ENCODE data around the gene DNASE1L1. TPM values are rescaled to one million over a fixed set of nuclear protein-coding genes. Genes with fewer than 3 reads are reported as not detected.

DNASE1L1 gene
- total and polyA plus RNA-seq, 10 donors = 18.1 to 54.5 (median 36.8) TPM

- TF ChIP-seq POLR2A (IDR thresholded peaks at IDR 0.05) (no peak), POLR2AphosphoS5 (IDR thresholded peaks at IDR 0.05) (peak in 2 of 3 donors; percentile 19 to 40)
- no peak overlapping the region for H3K4me3 ChIP-seq
- WGBS, 5 donors = 91 to 94% (median 93%) methylated on average over 7 to 41 of the region's 41 CpGs
- H3K27me3 ChIP-seq (replicated peaks in 1 of 7) = no peaks in the 10 kb centered on the region
- H3K9me3 ChIP-seq = no peaks in the 10 kb centered on the region
- intact Hi-C loops (cut with DNase I; ENCODE audit: low total_unique reads) = no loop called here
- DNase-seq = no peak
- H3K27ac ChIP-seq = peak overlapping the region in 3 of 8 donors; percentile 8 to 36 (median 18)
- H3K4me1 ChIP-seq = peaks cover 0 to 14% (median 0%) of the 10 kb centered on the region in 6 donors
- peaks cover 0 to 100% (median 84%) of the 10 kb centered on the region in 6 donors for H3K36me3 ChIP-seq
Measured at GRCh38 chrX:154359362-154360154, 49.5 kb downstream of the DNASE1L1 start.

- 77 to 100% (median 83%) methylated on average over 1 to 6 of the region's 6 CpGs for WGBS, 5 donors
- peak overlapping the region in 3 of 8 donors; percentile 8 to 36 (median 18) for H3K27ac ChIP-seq
- no peak for DNase-seq
Measured at GRCh38 chrX:154358829-154359228, 50.2 kb downstream of the DNASE1L1 start.

GRCh38 chrX:154358011-154358410, 51.0 kb downstream of the DNASE1L1 start:
- 92 to 98% (median 96%) methylated on average over 8 to 11 of the region's 11 CpGs; no CpG with 5 or more reads in 1 of the 5 donors for WGBS, 5 donors
- Histone ChIP-seq H3K4me3 (no peak overlapping the region), H3K9me3 (no peaks in the 10 kb centered on the region), H3K4me1 (peaks cover 0 to 26% (median 0%) of the 10 kb centered on the region in 6 donors), H3K27ac (peak overlapping the region in 1 of 8 donors; percentile 16), H3K36me3 (peaks cover 0 to 100% (median 91%) of the 10 kb centered on the region in 6 donors), H3K27me3 (replicated peaks in 1 of 7) (no peaks in the 10 kb centered on the region)
- TF ChIP-seq POLR2A (IDR thresholded peaks at IDR 0.05) (no peak), POLR2AphosphoS5 (IDR thresholded peaks at IDR 0.05) (peak in 2 of 3 donors; percentile 3 to 48)
- intact Hi-C loops (cut with DNase I; ENCODE audit: low total_unique reads) = no loop called here
- DNase-seq = no peak

More at GRCh38 chrX:154358829-154359228, 50.2 kb downstream of the DNASE1L1 start:
- Histone ChIP-seq H3K4me1 (peaks cover 0 to 19% (median 0%) of the 10 kb centered on the region in 6 donors), H3K9me3 (no peaks in the 10 kb centered on the region), H3K36me3 (peaks cover 0 to 100% (median 86%) of the 10 kb centered on the region in 6 donors), H3K27me3 (replicated peaks in 1 of 7) (no peaks in the 10 kb centered on the region), H3K4me3 (no peak overlapping the region)
- intact Hi-C loops (cut with DNase I; ENCODE audit: low total_unique reads) = no loop called here
- TF ChIP-seq POLR2AphosphoS5 (IDR thresholded peaks at IDR 0.05) (peak in 1 of 3 donors; percentile 4), POLR2A (IDR thresholded peaks at IDR 0.05) (no peak)

- peak overlapping the region in 2 of 8 donors; percentile 2 to 16 for H3K27ac ChIP-seq
- no peak overlapping the region for H3K4me3 ChIP-seq
- TF ChIP-seq POLR2A (IDR thresholded peaks at IDR 0.05) = no peak
- TF ChIP-seq POLR2AphosphoS5 (IDR thresholded peaks at IDR 0.05) = peak; percentile 27 to 63 (median 33)
- no peak for TF ChIP-seq CTCF (IDR thresholded peaks at IDR 0.05 in 8 of 11, conservative IDR thresholded peaks at IDR 0.05 in 3 of 11)
- H3K4me1 ChIP-seq = peaks cover 0 to 34% (median 2%) of the 10 kb centered on the region in 6 donors
- H3K36me3 ChIP-seq = peaks cover 0 to 100% (median 92%) of the 10 kb centered on the region in 6 donors
- no peaks in the 10 kb centered on the region for H3K27me3 ChIP-seq (replicated peaks in 1 of 7)
- no peaks in the 10 kb centered on the region for H3K9me3 ChIP-seq
- 89 to 94% (median 90%) methylated on average over 10 to 27 of the region's 27 CpGs for WGBS, 5 donors
- intact Hi-C loops (cut with DNase I; ENCODE audit: low total_unique reads) = no loop called here
- DNase-seq = no peak
Measured at GRCh38 chrX:154357205-154357604, 51.8 kb downstream of the DNASE1L1 start.

GRCh38 chrX:154356596-154356995, 52.5 kb downstream of the DNASE1L1 start:
- no peaks in the 10 kb centered on the region for H3K9me3 ChIP-seq
- H3K27ac ChIP-seq = peak overlapping the region in 2 of 8 donors; percentile 2 to 85
- DNase-seq = no peak
- no peak overlapping the region for H3K4me3 ChIP-seq
- H3K27me3 ChIP-seq (replicated peaks in 1 of 7) = no peaks in the 10 kb centered on the region
- peaks cover 0 to 100% (median 91%) of the 10 kb centered on the region in 6 donors for H3K36me3 ChIP-seq
- TF ChIP-seq CTCF (IDR thresholded peaks at IDR 0.05 in 8 of 11, conservative IDR thresholded peaks at IDR 0.05 in 3 of 11) (no peak), POLR2A (IDR thresholded peaks at IDR 0.05) (no peak), POLR2AphosphoS5 (IDR thresholded peaks at IDR 0.05) (no peak)
- 75 to 98% (median 82%) methylated on average over 6 to 13 of the region's 13 CpGs; no CpG with 5 or more reads in 1 of the 5 donors for WGBS, 5 donors
- intact Hi-C loops (cut with DNase I; ENCODE audit: low total_unique reads) = no loop called here
- H3K4me1 ChIP-seq = peaks cover 0 to 40% (median 8%) of the 10 kb centered on the region in 6 donors

Measured in spleen (tissue), 11 donors.